Panc1 (cell line): Measurements from ENCODE around the gene KAT2A. TPM values are rescaled to one million over a fixed set of nuclear protein-coding genes. Genes with fewer than 3 reads are reported as not detected.

Source experiments
- ATAC-seq: fragments of 200-7000 bp; cut with Tn5 transposase; 2 replicates; pipeline ENCODE4 v1.9.1; 2020; ENCODE audit warnings: mild to moderate bottlenecking, moderate library complexity
- BruUV-seq: library from RNA; stranded (reverse); fragments of 400-500 nt; replicated peaks from 2 replicates; lab custom pipeline; 2021; lab: Mats Ljungman, UMichigan
- CTCF ChIA-PET: fragments of 300-600 bp; sonication (Branson Sonifier 250); formaldehyde crosslinking; loops from one replicate; lab custom pipeline; 2022; ENCODE audit warnings: antibody characterized with exemption; lab: Charles Lee
- POLR2A ChIA-PET: fragments of 300-600 bp; sonication (Branson Sonifier 250); formaldehyde crosslinking; loops from one replicate; lab custom pipeline; 2022; ENCODE audit warnings: antibody characterized with exemption; lab: Charles Lee
- DNase-seq: peaks from one replicate; pipeline ENCODE4 v3.0.0-alpha.2; 2010; ENCODE audit warnings: low read depth, low spot score
- H3K27ac ChIP-seq: 2 replicates; pipeline ENCODE4 v1.5.1; 2011; ENCODE audit warnings: mild to moderate bottlenecking, low read length, inconsistent platforms
- H3K27me3 ChIP-seq: fragments of 200-500 bp; sonication (Bioruptor generic); 2 replicates; pipeline ENCODE4 v1.6.0; 2014; ENCODE audit warnings: low read length, inconsistent platforms; ENCODE audit not compliant: control insufficient read depth, insufficient read depth
- H3K36me3 ChIP-seq: fragments of 200-500 bp; sonication (Bioruptor generic); 2 replicates; pipeline ENCODE4 v1.5.1; 2014; ENCODE audit warnings: inconsistent platforms, mild to moderate bottlenecking, low read length, moderate library complexity; ENCODE audit not compliant: control insufficient read depth, insufficient read depth
- H3K4me1 ChIP-seq: 2 replicates; pipeline ENCODE4 v1.5.1; 2011; ENCODE audit warnings: inconsistent platforms, mild to moderate bottlenecking, low read length, moderate library complexity; ENCODE audit not compliant: control insufficient read depth, insufficient read depth
- H3K4me3 ChIP-seq, 2 experiments: 2 replicates each; pipeline ENCODE4 v1.5.1; 2011 to 2012; ENCODE audit warnings: low read depth in 2 of 2, low read length in 2 of 2, mild to moderate bottlenecking in 2 of 2, inconsistent platforms in 1 of 2, moderate library complexity in 1 of 2
- H3K9me3 ChIP-seq: fragments of 200-500 bp; sonication (Bioruptor generic); 2 replicates; pipeline ENCODE4 v1.5.1; 2014; ENCODE audit warnings: low read depth, mild to moderate bottlenecking, inconsistent platforms, low read length, moderate library complexity; ENCODE audit not compliant: control insufficient read depth, insufficient read depth
- POLR2AphosphoS5 ChIP-seq: IDR thresholded peaks from 2 replicates; pipeline ENCODE4 v1.6.1; 2012; ENCODE audit warnings: mild to moderate bottlenecking, low read depth, low read length, moderate library complexity
- SIN3A ChIP-seq: IDR thresholded peaks from 2 replicates; pipeline ENCODE4 v1.6.1; 2012; ENCODE audit warnings: low read depth, mild to moderate bottlenecking, low read length, moderate library complexity, borderline replicate concordance; ENCODE audit not compliant: insufficient read depth
- TCF7L2 ChIP-seq: IDR thresholded peaks from 2 replicates; pipeline ENCODE4 v1.6.1; 2011; ENCODE audit warnings: mild to moderate bottlenecking, low read depth, low read length, inconsistent platforms
- in situ Hi-C: cut with HindIII; loops from 2 replicates; pipeline ENCODE4 v1.10.0; 2016; ENCODE audit warnings: low sequenced_read_pairs, low pct_unique_long_range_greater_than_20kb
- intact Hi-C: fragments of 100-400 bp; cut with micrococcal nuclease; formaldehyde crosslinking; loops from one replicate; pipeline ENCODE4 v1.10.0; 2022; ENCODE audit not compliant: unreplicated experiment
- total RNA-seq: library from RNA; stranded (reverse); gene quantifications from one replicate; pipeline ENCODE4 v1.2.1, GENCODE V29; 2021; ENCODE audit not compliant: unreplicated experiment
- TF ChIP-seq, protein P1 (sequence below), 2 experiments: IDR thresholded peaks; 2 replicates each; pipeline ENCODE4 v1.6.1; 2011 to 2012; ENCODE audit warnings: low read depth in 2 of 2, control low read depth in 1 of 2, low read length in 1 of 2, mild to moderate bottlenecking in 1 of 2, moderate library complexity in 1 of 2; ENCODE audit not compliant: insufficient read depth in 1 of 2
- TF ChIP-seq, protein P2 (sequence below): fragments of 450-650 bp; IDR thresholded peaks from 2 replicates; pipeline ENCODE4 v1.5.1; 2017; ENCODE audit warnings: mild to moderate bottlenecking

The KAT2A gene
- total RNA-seq, 1 experiment from 2014 or later = 67.0 TPM

- no peaks in the 10 kb centered on the region for H3K36me3 ChIP-seq
- no peak for DNase-seq
- no peak overlapping the region for H3K27ac ChIP-seq
- H3K4me1 ChIP-seq = peaks cover 2% of the 10 kb centered on the region; the same call in 1 of the 2 replicates
- POLR2A ChIA-PET = no interaction called here
- no peak overlapping the region; a peak in 1 of 4 replicates for H3K4me3 ChIP-seq
- CTCF ChIA-PET = interaction anchor here (0.7 kb wide), 2 partner anchors 138 to 1456 kb away, joined by 4 to 5 read pairs; no protein-coding TSS in a partner anchor
- no peaks in the 10 kb centered on the region for H3K9me3 ChIP-seq
- in situ Hi-C loops = no loop called here
- ATAC-seq = no peak
- BruUV-seq = no TSS peak
- TF ChIP-seq SIN3A = no peak
- TF ChIP-seq, protein P1, sequence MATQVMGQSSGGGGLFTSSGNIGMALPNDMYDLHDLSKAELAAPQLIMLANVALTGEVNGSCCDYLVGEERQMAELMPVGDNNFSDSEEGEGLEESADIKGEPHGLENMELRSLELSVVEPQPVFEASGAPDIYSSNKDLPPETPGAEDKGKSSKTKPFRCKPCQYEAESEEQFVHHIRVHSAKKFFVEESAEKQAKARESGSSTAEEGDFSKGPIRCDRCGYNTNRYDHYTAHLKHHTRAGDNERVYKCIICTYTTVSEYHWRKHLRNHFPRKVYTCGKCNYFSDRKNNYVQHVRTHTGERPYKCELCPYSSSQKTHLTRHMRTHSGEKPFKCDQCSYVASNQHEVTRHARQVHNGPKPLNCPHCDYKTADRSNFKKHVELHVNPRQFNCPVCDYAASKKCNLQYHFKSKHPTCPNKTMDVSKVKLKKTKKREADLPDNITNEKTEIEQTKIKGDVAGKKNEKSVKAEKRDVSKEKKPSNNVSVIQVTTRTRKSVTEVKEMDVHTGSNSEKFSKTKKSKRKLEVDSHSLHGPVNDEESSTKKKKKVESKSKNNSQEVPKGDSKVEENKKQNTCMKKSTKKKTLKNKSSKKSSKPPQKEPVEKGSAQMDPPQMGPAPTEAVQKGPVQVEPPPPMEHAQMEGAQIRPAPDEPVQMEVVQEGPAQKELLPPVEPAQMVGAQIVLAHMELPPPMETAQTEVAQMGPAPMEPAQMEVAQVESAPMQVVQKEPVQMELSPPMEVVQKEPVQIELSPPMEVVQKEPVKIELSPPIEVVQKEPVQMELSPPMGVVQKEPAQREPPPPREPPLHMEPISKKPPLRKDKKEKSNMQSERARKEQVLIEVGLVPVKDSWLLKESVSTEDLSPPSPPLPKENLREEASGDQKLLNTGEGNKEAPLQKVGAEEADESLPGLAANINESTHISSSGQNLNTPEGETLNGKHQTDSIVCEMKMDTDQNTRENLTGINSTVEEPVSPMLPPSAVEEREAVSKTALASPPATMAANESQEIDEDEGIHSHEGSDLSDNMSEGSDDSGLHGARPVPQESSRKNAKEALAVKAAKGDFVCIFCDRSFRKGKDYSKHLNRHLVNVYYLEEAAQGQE (IDR thresholded peaks at IDR 0.05; ENCODE audit: insufficient read depth in 1 of 2, low read depth in 2 of 2, low read length in 1 of 2) = no peak
- no peak for TF ChIP-seq POLR2AphosphoS5
- no peak for TF ChIP-seq TCF7L2
- TF ChIP-seq, protein P2, sequence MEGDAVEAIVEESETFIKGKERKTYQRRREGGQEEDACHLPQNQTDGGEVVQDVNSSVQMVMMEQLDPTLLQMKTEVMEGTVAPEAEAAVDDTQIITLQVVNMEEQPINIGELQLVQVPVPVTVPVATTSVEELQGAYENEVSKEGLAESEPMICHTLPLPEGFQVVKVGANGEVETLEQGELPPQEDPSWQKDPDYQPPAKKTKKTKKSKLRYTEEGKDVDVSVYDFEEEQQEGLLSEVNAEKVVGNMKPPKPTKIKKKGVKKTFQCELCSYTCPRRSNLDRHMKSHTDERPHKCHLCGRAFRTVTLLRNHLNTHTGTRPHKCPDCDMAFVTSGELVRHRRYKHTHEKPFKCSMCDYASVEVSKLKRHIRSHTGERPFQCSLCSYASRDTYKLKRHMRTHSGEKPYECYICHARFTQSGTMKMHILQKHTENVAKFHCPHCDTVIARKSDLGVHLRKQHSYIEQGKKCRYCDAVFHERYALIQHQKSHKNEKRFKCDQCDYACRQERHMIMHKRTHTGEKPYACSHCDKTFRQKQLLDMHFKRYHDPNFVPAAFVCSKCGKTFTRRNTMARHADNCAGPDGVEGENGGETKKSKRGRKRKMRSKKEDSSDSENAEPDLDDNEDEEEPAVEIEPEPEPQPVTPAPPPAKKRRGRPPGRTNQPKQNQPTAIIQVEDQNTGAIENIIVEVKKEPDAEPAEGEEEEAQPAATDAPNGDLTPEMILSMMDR = no peak
- intact Hi-C loops = no loop called here
- H3K27me3 ChIP-seq = no peaks in the 10 kb centered on the region
Observed at GRCh38 chr17:42107124-42107523, 14.0 kb downstream of the KAT2A start.

- no TSS peak for BruUV-seq
- ChIA-PET CTCF (no interaction called here), POLR2A (no interaction called here)
- Histone ChIP-seq H3K4me1 (no peaks in the 10 kb centered on the region), H3K36me3 (no peaks in the 10 kb centered on the region), H3K27me3 (no peaks in the 10 kb centered on the region), H3K27ac (no peak overlapping the region), H3K4me3 (no peak overlapping the region), H3K9me3 (no peaks in the 10 kb centered on the region)
- DNase-seq (no peak), ATAC-seq (no peak)
- intact Hi-C loops = no loop called here
- in situ Hi-C loops = no loop called here
- TF ChIP-seq POLR2AphosphoS5 (no peak), SIN3A (no peak), TCF7L2 (no peak)
- TF ChIP-seq, protein P1 (IDR thresholded peaks at IDR 0.05; ENCODE audit: insufficient read depth in 1 of 2, low read depth in 2 of 2, low read length in 1 of 2) = no peak
- TF ChIP-seq, protein P2 = no peak
Observed at GRCh38 chr17:42106009-42106408, 15.2 kb downstream of the KAT2A start.
